Stimulated activated CD8-positive, alpha-beta memory T cell treated with anti-CD3 and anti-CD28 coated beads, Interleukin-2, amount 100 ng/mL, for 1 hour (primary cell): ENCODE results near the gene RIMS1.
"Not testable (repeated sequence)": the region's sequence is repeated elsewhere in the genome, so short reads cannot be mapped to it uniquely, and the experiment has no call there.

ENCODE experiments used
- DNase-seq, 2 donors: peaks; one replicate each; pipeline ENCODE4 v3.0.0-alpha.2; 2020; ENCODE audit warnings: low read depth in 2 of 2

The RIMS1 gene

DNA sequence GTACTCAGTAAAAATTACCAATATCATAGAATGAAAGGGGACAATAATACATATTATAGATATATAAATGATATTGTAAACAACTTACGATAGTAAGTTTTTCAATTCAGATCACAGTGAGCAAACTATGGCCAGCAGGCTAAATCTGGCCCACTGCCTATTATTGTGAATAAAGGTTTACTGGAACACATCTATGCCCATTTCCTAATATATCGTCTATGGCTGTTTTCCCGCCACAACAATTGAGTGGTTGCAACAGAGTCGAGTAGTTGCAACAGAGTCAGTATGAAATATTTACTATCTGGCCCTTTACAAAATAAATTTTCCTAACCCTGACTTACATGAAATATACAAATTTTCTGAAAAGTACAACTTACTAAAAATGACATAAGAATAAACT is 438.2 kb downstream of the RIMS1 start:
- no peak for DNase-seq

DNA sequence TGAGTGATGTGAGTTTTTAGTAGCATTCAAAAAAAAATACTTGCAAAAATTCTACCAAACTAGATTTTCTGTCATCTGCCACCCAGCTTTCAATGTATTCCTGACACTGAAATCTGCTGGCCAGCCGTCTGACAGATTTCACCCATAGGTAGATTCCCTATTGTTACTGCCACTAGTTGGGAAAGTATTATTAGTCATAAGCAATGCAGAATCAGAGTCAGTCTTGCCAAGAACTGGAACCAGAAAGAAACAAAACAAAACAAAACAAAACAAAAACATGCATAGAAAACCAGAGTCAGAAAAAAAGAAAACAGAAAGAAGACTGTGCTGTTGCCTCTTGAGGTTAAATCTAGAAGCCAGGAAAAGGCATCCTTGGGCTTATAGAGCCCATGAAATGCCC is 442.4 kb downstream of the RIMS1 start:
- no peak for DNase-seq

DNA sequence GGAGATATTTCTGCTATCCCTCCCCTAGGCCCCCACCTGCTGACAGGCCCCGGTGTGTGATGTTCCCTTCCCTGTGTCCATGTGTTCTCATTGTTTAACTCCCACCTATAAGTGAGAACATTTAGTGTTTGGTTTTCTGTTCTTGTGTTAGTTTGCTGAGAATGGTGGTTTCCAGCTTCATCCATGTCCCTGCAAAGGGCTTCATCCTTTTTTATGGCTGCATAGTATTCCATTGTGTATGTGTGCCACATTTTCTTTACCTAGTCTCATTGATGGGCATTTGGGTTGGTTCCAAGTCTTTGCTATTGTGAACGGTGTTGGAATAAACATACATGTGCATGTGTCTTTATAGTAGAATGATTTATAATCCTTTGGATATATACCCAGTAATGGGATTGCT is 448.9 kb downstream of the RIMS1 start:
- not testable (repeated sequence) for DNase-seq

DNA sequence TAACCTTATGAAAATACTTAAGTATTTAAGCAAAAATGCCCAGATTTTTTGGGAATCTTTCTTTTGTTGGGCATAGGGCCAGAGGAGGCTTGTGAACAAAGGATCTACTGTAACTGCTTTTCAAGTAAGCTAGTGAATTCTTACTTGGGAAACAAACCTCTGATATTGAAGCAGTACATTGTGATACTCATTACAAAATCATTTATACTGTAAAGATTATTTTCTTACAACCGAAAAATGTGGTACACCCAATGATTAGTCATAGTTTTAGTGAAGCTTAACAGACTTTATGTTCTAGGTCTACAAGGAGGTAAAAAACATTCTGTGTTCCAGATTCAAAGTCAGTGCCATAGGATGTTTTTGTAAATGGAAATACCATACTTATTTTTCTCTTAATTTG is 462.6 kb downstream of the RIMS1 start:
- DNase-seq, result no peak

DNA sequence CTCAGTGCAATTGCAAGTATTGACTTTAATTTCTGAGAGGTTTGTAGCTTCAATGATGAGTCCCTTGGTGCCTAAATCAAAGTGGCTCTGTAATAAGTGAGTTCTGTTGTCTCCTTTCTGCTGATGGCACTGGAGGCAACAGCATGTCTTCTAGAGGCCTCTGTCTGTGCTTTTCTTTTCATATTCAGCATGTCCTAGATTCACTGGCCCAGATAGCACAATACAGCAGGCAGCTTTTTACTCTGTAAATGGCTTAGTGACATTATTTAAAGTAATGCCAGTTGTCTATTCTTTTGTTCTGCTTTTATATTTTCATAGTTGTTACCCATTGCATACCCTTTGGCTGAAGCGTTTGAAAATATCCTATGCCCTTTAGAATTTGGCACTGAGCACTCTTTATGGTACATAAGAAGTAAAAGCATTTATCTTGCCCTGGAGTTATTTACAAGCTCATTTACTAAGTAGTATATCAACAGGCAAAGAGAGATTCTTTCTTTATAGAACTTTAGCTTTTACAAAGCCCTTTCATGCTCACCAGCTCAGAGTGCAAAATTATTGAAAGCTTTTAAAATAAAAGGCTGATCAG is 464.0 kb downstream of the RIMS1 start:
- DNase-seq, result no peak

DNA sequence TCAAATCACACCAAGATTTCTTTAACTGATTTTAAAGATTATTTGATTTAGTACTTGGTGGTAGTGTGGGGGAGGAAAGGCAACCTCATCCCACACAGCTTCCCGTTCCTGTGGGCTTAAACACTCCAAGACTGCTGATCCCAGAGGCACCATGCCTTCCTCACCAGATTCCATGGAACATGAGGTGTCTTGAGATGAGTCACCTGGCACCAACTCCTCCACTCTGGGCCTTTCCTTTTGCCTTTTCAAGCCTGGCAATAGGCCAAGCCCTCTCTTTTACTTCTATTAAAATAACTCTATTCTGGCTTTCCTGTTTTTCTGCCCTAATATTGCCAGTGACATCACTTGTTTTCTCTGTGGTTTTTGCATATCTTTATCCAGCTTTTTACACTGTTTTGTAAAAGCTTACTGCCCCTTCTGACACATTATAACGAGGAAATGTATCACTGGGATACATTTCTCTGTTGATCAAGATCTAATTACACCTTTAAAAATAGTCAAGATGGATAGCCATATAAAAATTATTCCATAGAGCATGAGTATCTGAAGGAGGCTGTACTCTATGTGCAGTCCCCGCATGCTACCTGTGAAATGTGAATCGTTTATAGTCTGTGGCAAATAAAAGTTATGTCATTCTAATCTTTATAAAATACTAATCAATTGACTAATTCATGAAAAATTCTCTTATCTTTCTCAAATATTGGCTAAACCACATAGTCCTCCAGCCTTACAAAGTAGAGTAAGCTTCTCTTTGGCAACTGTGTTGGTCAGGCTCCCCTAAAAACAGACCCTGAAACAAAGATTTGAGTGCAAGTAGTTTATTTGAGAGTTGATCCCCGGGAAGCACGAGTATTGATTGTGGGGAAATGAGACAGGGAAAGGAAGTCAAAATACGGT is 477.7 kb downstream of the RIMS1 start:
- no peak for DNase-seq

DNA sequence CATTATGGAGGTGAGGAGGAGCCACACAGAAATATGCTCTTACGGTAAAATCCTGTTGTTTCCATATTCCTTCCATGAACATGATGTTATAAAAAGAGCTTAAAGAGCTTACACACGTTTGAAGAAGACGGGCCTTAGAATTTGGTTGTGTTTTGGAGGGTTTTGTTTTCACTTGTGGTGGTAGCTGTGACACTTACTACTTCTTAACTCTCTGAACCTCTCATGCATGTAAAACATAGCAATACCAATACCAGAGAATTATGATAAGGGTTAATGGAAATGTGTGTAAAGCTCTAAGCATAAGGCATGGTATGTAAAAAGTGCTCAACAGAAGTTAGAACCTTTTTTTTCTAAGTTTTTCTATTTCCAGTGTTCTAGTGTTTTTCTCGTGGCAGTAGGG is 479.4 kb downstream of the RIMS1 start:
- DNase-seq, result no peak

DNA sequence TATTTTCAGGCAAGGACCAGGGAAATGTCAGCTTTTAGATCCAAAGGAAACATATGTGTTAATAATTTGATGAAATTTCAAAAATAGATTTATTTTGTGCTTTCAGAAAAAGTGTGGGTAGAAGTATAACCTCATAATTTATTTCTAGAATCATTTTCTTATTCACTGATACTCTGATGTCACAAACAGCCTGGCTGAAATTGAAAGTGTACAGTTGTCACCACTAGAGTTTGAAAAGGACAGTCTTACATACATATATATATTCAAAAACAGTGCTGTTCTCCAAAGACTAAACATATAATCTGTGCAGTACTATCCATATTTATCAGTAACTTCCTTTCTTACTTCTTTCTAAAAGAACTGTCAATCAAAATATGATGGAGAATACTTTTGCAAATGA is 481.1 kb downstream of the RIMS1 start:
- DNase-seq, result no peak

DNA sequence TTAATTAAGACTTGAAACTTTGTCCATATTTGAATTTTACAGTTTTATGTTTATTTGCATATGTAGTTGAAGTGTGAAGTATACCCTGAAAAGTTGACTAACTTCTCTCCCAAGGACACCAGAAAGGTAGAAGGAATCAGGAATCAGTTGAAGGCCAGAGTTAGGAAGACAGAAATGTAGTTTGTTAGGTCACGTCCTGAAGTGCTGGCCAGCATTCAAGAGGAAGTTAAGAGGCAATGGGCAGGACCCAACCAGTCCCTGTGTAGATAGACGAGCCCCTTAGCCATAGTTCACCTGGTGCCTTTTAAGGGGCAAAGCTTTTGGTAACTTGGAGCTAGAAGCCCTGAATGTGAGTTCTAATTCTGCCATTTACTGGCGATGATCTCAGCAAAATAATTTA is 485.1 kb downstream of the RIMS1 start:
- DNase-seq, result no peak

DNA sequence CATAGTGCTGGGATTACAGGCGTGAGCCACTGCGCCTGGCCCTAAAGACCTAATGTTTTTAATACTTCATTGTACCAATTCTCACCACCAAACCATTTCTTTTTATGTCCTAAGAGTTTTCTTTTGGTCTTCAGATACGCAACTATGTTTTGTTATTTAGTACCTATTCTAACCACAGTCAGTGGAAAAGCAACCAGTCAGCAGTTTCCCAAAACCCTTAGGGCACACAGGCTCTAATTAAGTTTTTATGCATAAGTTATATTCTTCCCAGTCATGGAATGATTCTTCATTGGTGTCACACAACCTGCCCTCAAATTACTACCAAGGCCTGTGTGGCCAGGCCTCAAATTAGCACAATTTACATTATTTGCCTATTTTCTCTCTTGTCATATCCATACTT is 487.8 kb downstream of the RIMS1 start:
- DNase-seq, result no peak

DNA sequence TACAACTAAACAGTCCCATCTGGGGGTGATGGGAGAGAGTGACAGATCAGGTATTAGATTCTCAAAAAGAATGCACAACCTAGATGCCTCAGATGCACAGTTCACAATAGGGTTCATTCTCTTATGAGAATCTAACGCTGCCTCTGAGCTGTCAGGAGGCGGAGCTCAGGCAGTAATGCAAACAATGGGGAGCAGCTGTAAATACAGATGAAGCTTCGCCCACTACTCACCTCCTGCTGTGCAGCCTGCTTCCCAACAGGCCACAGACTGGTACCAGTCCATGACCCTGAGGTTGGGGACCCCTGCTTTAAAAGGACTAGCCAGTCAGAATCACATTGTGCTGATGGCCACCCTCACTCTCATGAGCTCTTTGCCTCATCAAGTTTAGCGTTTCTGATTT is 488.5 kb downstream of the RIMS1 start:
- DNase-seq, result no peak

DNA sequence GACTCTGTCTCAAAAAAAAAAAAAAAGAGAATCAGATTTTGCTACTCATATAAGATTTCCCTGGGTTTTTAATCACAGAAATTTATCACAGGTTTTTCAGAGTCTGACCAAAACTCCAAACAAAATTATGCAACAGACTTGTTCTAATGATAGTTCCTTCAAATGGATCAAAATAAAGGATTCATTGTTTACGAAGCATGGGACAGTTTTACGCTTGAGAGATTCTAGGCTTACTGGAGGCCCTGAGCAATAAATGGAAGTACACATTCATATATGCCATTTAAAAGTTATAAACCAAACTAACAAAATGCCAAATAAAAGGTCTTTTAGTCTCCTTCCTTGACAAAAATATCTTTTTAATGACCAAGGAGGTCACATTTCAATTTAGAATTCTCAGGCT is 490.4 kb downstream of the RIMS1 start:
- DNase-seq, result no peak

DNA sequence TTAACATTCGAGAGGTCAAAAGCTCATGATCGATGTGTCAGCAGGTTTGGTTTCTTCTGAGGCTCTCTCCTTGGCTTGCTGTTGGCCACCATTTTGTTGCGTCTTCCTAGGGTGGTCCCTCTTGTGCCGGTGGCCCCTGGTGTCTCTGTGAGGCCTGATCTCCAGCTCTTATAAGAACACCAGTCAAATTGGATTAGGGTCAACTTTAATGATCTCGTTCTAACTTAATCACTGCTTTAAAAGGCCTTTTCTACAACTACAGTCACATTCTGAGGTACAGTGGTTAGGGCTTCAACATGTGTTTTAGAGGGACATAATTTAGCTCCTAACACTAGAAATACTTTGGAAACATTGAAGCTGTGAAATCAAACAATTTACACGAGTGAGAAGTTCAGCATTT is 494.7 kb downstream of the RIMS1 start:
- no peak for DNase-seq

DNA sequence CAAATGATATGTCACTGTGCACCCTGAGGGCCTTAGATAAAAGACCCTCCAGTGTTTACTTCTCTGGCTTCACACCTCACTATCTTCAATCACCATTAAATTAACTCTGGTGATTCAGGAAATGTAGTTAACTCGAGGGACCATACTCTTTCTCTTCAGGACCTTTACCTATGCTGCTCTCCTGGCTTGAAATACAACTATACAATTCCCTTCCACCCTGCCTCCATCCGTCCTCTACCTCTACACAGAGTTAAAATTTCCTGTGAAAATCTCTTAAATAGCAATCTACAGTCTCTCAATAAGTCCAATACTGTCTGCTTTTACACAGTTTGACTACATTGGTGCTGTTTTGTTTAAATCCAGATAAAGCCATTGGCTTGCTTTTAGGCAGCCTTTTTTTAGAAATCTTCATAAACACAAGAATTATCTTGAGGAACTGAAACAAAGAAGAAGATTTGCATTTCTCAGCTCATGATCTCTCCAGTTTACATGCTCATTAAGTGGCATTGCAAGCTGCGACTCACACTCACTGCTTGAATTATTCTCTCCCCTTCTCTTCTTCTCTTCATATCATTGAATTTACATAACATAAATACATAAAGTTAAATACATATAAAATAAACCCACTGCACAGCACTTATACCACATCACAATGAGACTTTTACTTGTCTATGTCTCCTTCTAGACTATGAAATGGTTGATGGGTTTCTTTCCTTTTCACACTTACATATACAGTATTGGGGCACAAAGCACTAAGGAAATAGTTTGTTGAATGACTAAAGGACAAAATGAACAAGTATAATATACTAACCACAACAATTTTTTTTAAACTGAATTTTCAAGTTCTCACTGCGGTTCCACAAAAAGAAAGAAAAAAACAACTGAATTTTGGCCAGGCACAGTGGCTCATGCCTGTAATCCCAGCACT is 496.5 kb downstream of the RIMS1 start:
- no peak for DNase-seq

DNA sequence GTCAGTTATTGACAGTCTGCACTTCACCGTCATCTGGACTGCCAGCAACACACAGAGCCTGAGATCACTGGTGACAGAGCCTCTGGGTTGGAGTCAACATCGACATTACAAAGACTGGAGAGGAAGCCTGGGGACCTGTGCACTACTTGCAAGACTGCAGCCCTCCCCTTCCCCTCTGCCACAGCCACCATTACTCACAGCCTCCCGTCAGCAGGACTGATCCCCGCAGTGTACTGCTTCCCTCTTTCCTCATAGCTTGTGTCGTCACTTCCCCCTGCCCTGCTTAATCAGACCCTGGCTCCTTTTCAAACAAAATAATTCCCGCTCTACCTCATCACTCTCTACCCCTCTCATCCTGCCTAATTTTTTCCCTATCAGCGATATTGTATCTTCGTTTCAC is 500.0 kb downstream of the RIMS1 start:
- no peak for DNase-seq

DNA sequence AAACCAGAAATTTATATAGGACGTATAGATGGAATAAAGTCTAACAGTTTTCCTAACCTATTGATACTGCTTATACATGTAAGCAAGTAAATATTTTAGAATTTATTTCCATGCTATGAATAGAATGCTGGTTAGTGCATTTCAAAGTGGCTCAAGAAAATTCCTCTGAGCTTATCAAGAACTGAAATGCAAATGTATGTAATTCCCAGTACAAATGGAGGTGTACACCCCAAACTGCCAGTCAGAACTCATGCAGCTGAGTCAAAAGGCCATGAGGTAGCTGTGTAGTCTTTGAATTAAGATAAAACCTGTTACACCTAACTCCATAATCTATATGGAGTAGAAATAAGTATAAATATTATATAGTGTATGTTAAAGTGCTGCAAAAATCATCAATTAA is 503.3 kb downstream of the RIMS1 start:
- DNase-seq, result no peak

DNA sequence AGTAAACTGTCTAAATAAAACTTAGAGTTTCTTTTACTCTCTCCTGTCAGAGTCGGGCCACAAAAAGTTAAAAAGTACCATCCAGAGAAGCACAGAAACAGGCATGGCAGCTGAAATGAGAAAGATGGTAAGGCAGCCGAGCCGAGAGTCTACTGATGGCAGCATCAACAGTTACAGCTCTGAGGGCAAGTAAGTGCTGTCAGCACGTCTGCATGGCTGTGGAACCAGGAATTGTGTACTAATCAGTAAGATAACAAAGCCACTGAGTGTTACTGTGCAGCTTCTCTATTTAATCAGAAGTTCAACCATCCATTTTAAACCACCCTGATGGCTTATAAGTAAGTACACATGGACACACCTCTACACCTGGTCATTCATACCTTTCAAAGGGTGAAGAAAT is 504.2 kb downstream of the RIMS1 start:
- DNase-seq, result no peak

DNA sequence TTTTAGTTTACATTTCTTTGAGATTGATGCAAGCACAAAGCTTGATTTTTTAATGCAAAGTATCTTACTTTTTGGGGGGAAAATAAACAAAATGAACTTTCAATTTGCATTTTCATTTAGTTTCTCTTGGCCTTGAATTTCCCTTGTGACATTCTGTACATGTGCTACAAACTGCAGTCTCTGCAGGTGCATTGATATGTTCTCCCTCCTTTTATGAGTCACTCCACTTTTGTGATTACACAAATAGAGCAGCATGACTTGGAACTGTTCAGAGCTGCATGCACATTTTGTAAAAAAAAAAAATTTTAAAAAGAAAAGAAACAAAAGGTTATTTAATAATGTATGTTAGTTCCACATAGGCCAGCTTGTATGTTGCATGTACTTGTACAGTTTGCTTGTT is 515.5 kb downstream of the RIMS1 start:
- no peak for DNase-seq

DNA sequence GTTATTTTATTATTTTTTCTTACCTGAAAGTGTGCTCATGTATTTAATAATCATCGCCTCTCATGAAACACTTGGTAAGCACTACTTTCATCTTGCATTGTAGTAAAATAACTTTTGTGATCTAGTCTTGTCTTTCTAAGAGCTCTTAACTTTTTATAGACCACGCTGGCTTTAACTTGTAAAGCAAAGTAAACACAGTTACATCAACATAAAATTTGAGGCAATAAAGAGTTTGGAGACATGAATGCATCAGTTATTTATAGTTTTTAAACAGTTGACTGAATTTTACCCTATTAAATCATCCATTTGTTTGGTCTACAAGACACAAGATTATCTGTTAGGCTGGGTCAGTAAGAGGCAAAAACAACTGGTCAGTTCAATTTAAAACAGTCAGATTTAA is 517.1 kb downstream of the RIMS1 start:
- DNase-seq, result no peak

DNA sequence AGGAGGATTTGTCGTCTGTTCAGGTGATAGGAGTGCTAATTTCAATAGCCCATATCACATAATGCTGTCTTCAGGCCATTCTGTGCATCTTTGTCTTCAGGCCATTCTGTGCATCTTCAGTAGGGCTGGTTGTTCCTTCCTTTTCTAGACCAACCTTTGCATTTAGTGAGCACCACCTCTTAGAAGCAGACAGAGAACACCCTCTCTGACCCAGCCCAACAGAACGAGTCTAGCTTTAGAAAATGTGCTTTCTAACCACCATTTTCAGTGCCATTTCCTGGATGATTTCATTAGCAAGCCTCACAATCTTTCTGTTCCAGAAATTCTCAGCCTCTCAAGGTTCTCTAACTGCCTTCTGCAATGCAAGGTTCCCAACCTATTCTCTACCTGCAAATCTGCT is 520.2 kb downstream of the RIMS1 start:
- DNase-seq, result no peak

DNA sequence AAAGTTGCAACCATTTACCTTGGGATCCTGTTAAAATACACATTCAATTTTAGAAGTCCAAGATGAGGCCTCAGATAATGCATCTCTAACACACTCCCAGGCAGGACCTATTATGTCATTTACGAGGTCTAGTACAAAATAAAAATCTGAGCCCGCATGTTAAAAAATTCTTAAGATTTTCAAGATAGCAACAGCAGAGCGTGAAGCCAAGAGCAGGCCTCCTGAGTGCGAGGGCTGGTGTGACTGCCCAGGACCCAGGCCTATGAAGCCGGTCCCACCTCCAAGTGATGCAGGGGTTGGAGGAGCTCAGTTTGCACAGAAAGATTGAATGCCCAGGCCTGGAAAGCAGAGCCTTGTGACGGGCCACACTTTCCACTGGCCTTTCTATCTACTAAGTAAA is 524.4 kb downstream of the RIMS1 start:
- no peak for DNase-seq

DNA sequence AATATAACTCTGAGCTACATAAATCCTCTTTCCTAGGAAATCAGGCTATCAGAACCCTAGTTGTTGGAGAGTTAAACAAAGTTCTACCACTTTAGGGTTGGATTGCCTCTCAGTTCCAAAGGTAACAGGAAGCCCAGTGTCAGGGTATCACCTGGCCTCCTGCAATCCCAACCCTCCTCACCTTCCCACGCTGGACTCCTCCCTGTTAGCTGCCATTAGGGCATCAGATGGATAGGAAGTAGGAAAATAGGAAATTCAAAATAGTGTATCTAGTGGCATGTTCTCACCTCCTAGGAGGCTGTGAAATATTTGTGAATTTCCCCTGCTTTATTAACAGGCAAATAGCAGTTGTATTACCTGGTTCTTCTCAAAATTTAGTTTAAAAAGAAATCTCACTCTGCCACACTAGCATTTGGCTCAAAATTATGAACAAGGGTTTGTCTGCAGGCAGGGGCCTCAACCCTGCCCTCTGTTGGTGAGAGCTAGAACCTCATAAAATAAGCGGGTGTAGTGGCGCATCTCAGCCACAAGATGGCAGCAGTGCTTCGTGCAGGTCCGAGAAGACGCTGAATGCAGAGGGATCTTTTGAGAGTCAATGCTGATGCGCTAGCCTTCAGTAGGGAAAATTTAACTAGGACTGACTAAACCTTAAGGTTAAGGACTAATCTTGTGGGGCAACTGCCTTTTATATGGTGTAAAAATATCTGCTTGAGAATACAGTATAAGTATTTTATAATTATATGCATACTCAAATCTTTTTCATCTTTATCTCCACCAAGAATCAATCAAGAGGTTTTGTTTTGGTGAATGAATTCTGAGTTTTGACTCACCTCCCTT is 525.7 kb downstream of the RIMS1 start:
- DNase-seq, result peak; percentile 49 to 50
